H1 (cell line): Measurements from ENCODE around the gene ASTN2. TPM values are rescaled to one million over a fixed set of nuclear protein-coding genes. Genes with fewer than 3 reads are reported as not detected.

ENCODE experiments used
- ATF2 ChIP-seq: IDR thresholded peaks from 2 replicates; pipeline ENCODE4 v1.6.1; 2012; ENCODE audit warnings: low read length, inconsistent platforms
- RFX5 ChIP-seq: IDR thresholded peaks from 2 replicates; pipeline ENCODE4 v1.6.1; 2011; ENCODE audit warnings: low read depth, low read length, improper control_type of control experiment, borderline replicate concordance
- polyA plus RNA-seq, 7 experiments: library from polyadenylated mRNA; depleted of rRNA in 3 of 7; stranded (reverse) in 5 of 7; unstranded in 2 of 7; fragments of >200 nt in 5 of 7; fragments of 200-250 nt in 2 of 7; gene quantifications; 1 replicate in 5 of 7; 2 replicates in 1 of 7; 4 replicates in 1 of 7; pipeline versions ENCODE4 v1.2.1 to v1.2.3, GENCODE V29; 2011 to 2013; ENCODE audit warnings: missing spikeins in 2 of 7, mixed read lengths in 2 of 7
- total RNA-seq: library from RNA; stranded (reverse); fragmentation: NEBNext Ultra II Directional; extraction: Animal tissue kit (Norgen Biotek cat#: 25700); gene quantifications from 2 replicates; pipeline ENCODE4 v1.2.1, GENCODE V29; 2021

The ASTN2 gene
- total and polyA plus RNA-seq, 2 of the 8 experiments (the other 6 are each of a cell fraction or from before 2014, with no cell fraction given) = 8.2 to 13.7 TPM

DNA sequence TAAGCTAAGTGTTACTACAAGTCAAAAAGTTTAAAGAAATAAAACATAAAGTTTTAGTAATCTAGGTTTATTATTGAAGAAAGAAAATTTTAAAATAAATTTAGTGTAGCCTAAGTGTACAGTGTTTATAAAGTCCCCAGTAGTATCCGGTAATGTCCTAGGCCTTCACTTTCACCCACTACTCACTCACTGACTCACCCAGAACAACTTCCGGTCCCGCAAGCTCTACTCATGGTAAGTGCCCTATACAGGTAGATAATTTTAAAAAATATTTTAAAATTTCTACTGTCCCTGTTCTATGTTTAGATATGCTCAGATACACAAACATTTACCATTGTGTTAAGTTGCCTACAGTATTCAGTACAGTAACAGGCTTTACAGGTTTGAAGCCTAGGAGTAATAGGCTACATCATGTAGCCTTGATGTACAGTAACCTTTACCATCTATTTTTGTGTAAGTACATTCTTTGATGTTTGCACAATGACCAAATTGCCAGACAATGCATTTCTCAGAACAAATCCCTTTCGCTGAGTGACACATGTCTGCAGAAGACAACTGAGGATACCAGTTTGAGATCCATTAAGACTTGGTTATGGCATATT is 474.1 kb downstream of the ASTN2 start (continued):
- TF ChIP-seq ATF2 (no peak), RFX5 (no peak)
